Smooth muscle cell (in vitro differentiated cells): ENCODE data around the gene PDZRN4. TPM values are rescaled to one million over a fixed set of nuclear protein-coding genes. Genes with fewer than 3 reads are reported as not detected.

Experiments used
- DNase-seq: peaks from one replicate; lab custom pipeline; 2025; ENCODE audit not compliant: unreplicated experiment; lab: John Stamatoyannopoulos, UW
- H2AFZ ChIP-seq: fragments of 200-600 bp; sonication (generic); 2 replicates; pipeline ENCODE4 v1.6.0; 2016; ENCODE audit warnings: antibody characterized with exemption, low read depth, mild to moderate bottlenecking
- H3F3A ChIP-seq: fragments of 200-600 bp; sonication (generic); 2 replicates; pipeline ENCODE4 v1.6.0; 2017; ENCODE audit warnings: antibody characterized with exemption, low read depth
- H3K27ac ChIP-seq: fragments of 200-600 bp; sonication (generic); 2 replicates; pipeline ENCODE4 v1.5.1; 2016; ENCODE audit warnings: low read depth, mild to moderate bottlenecking
- H3K27me3 ChIP-seq: fragments of 200-600 bp; sonication (generic); 2 replicates; pipeline ENCODE4 v1.6.1; 2016; ENCODE audit warnings: low read depth, mild to moderate bottlenecking
- H3K36me3 ChIP-seq: fragments of 200-600 bp; sonication (generic); 2 replicates; pipeline ENCODE4 v1.5.1; 2016; ENCODE audit warnings: low read depth
- H3K4me1 ChIP-seq: fragments of 200-600 bp; sonication (generic); 2 replicates; pipeline ENCODE4 v1.5.1; 2016; ENCODE audit warnings: low read depth
- H3K4me2 ChIP-seq: fragments of 200-600 bp; sonication (generic); 2 replicates; pipeline ENCODE4 v1.6.0; 2016; ENCODE audit warnings: mild to moderate bottlenecking
- H3K4me3 ChIP-seq: fragments of 200-600 bp; sonication (generic); 2 replicates; pipeline ENCODE4 v1.5.1; 2016; ENCODE audit warnings: mild to moderate bottlenecking
- H3K79me2 ChIP-seq: fragments of 200-600 bp; sonication (generic); 2 replicates; pipeline ENCODE4 v1.6.0; 2016; ENCODE audit warnings: low read depth, mild to moderate bottlenecking
- H3K9ac ChIP-seq: fragments of 200-600 bp; sonication (generic); 2 replicates; pipeline ENCODE4 v1.6.0; 2016; ENCODE audit warnings: low read depth
- H3K9me3 ChIP-seq: fragments of 200-600 bp; sonication (generic); replicated peaks from 2 replicates; pipeline ENCODE4 v1.5.1; 2016; ENCODE audit warnings: low read depth
- H4K20me1 ChIP-seq: fragments of 200-600 bp; sonication (generic); 2 replicates; pipeline ENCODE4 v1.6.0; 2016; ENCODE audit warnings: low read depth
- CTCF ChIP-seq: fragments of 200-600 bp; sonication (generic); IDR thresholded peaks from 2 replicates; pipeline ENCODE4 v1.5.1; 2017; ENCODE audit warnings: borderline replicate concordance, mild to moderate bottlenecking, antibody characterized with exemption; ENCODE audit not compliant: insufficient read depth, poor library complexity, severe bottlenecking
- WGBS: methylation state at CpG from one replicate; pipeline ENCODE4 v1.1.7; 2016; ENCODE audit warnings: low lambda C conversion rate; 5-methylcytosine and 5-hydroxymethylcytosine counted together
- polyA plus RNA-seq: library from polyadenylated mRNA; unstranded; fragments of >200 nt; fragmentation: Nextera tagmentation; extraction: Ambion mirVana; gene quantifications from 2 replicates; pipeline ENCODE4 v1.2.1, GENCODE V29; 2016
- total RNA-seq: library from RNA; depleted of rRNA; stranded (reverse); fragments of >200 nt; gene quantifications from 2 replicates; pipeline ENCODE4 v1.2.3, GENCODE V29; 2014

Gene PDZRN4
- total and polyA plus RNA-seq, 2 experiments from 2014 or later, result 4.7 to 5.4 TPM

- H4K20me1 ChIP-seq, result no peaks in the 10 kb centered on the region
These were observed 148.0 kb downstream of the PDZRN4 start for GRCh38 chr12:41336041-41336549.

GRCh38 chr12:41339784-41340183 is 151.7 kb downstream of the PDZRN4 start:
- H3K4me3 ChIP-seq, result no peak overlapping the region
- H3K27me3 ChIP-seq, result no peaks in the 10 kb centered on the region
- peaks cover 2% of the 10 kb centered on the region for H3K4me1 ChIP-seq
- H4K20me1 ChIP-seq, result no peaks in the 10 kb centered on the region
- H2AFZ ChIP-seq, result no peak overlapping the region
- H3K4me2 ChIP-seq, result no peak overlapping the region
- H3K36me3 ChIP-seq, result no peaks in the 10 kb centered on the region
- no peak for TF ChIP-seq CTCF
- peaks cover 3% of the 10 kb centered on the region for H3K9me3 ChIP-seq
- H3K9ac ChIP-seq, result no peak overlapping the region
- no peaks in the 10 kb centered on the region for H3F3A ChIP-seq
- no peaks in the 10 kb centered on the region for H3K79me2 ChIP-seq
- H3K27ac ChIP-seq, result no peak overlapping the region
- no peak for DNase-seq

More at GRCh38 chr12:41336041-41336549, 148.0 kb downstream of the PDZRN4 start:
- 67% methylated on average over 3 of the region's 3 CpGs for WGBS
- Histone ChIP-seq H3K4me3 (no peak overlapping the region), H3K4me1 (peaks cover 12% of the 10 kb centered on the region), H3K9ac (no peak overlapping the region), H3K79me2 (no peaks in the 10 kb centered on the region), H3K4me2 (no peak overlapping the region), H3K27me3 (no peaks in the 10 kb centered on the region), H2AFZ (no peak overlapping the region), H3F3A (no peaks in the 10 kb centered on the region), H3K36me3 (no peaks in the 10 kb centered on the region), H3K9me3 (peaks cover 3% of the 10 kb centered on the region), H3K27ac (no peak overlapping the region)
- no peak for TF ChIP-seq CTCF
- no peak for DNase-seq

- Histone ChIP-seq H3K36me3 (no peaks in the 10 kb centered on the region), H3K27me3 (no peaks in the 10 kb centered on the region), H3K4me3 (no peak overlapping the region), H3K9me3 (peaks cover 3% of the 10 kb centered on the region), H3K4me2 (no peak overlapping the region), H4K20me1 (no peaks in the 10 kb centered on the region), H3F3A (no peaks in the 10 kb centered on the region), H3K79me2 (no peaks in the 10 kb centered on the region), H3K9ac (no peak overlapping the region), H3K27ac (no peak overlapping the region), H2AFZ (no peak overlapping the region), H3K4me1 (peaks cover 4% of the 10 kb centered on the region)
- TF ChIP-seq CTCF, result no peak
- 82% methylated on average over 8 of the region's 8 CpGs for WGBS
- no peak for DNase-seq
These were observed 156.8 kb downstream of the PDZRN4 start for GRCh38 chr12:41344776-41345470.

GRCh38 chr12:41348198-41348597 is 160.1 kb downstream of the PDZRN4 start:
- H3K4me1 ChIP-seq, result peaks cover 4% of the 10 kb centered on the region
- no peaks in the 10 kb centered on the region for H3K27me3 ChIP-seq
- H3K4me3 ChIP-seq, result no peak overlapping the region
- no peak for DNase-seq
- H2AFZ ChIP-seq, result no peak overlapping the region
- no peaks in the 10 kb centered on the region for H3K79me2 ChIP-seq
- no peaks in the 10 kb centered on the region for H3K9me3 ChIP-seq
- H3K4me2 ChIP-seq, result no peak overlapping the region
- H3F3A ChIP-seq, result no peaks in the 10 kb centered on the region
- H3K27ac ChIP-seq, result no peak overlapping the region
- no peaks in the 10 kb centered on the region for H3K36me3 ChIP-seq
- no peaks in the 10 kb centered on the region for H4K20me1 ChIP-seq
- WGBS, result 82% methylated on average over 1 of the region's 1 CpG
- H3K9ac ChIP-seq, result no peak overlapping the region
- no peak for TF ChIP-seq CTCF
